22Rv1 (cell line): ENCODE results near the gene ZNF17.

Source experiments
- ZFX ChIP-seq: fragments of 450-650 bp; IDR thresholded peaks from 2 replicates; pipeline ENCODE4 v1.6.1; 2017; ENCODE audit warnings: antibody characterized with exemption, borderline replicate concordance
- TF ChIP-seq, protein P1 (sequence below): fragments of 450-650 bp; IDR thresholded peaks from 2 replicates; pipeline ENCODE4 v1.5.1; 2017; ENCODE audit warnings: mild to moderate bottlenecking

DNA sequence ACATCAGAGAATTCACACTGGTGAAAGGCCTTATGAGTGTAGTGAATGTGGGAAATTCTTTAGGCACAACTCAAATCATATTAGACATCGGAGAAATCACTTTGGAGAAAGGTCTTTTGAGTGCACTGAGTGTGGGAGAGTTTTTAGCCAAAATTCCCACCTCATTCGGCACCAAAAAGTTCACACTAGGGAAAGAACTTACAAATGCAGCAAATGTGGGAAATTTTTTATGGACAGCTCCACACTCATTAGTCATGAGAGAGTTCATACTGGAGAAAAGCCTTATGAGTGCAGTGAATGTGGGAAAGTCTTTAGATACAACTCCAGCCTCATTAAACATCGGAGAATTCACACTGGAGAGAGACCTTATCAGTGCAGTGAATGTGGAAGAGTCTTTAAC lies 10.1 kb downstream of the ZNF17 start:
- TF ChIP-seq, protein P1, sequence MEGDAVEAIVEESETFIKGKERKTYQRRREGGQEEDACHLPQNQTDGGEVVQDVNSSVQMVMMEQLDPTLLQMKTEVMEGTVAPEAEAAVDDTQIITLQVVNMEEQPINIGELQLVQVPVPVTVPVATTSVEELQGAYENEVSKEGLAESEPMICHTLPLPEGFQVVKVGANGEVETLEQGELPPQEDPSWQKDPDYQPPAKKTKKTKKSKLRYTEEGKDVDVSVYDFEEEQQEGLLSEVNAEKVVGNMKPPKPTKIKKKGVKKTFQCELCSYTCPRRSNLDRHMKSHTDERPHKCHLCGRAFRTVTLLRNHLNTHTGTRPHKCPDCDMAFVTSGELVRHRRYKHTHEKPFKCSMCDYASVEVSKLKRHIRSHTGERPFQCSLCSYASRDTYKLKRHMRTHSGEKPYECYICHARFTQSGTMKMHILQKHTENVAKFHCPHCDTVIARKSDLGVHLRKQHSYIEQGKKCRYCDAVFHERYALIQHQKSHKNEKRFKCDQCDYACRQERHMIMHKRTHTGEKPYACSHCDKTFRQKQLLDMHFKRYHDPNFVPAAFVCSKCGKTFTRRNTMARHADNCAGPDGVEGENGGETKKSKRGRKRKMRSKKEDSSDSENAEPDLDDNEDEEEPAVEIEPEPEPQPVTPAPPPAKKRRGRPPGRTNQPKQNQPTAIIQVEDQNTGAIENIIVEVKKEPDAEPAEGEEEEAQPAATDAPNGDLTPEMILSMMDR = no peak
- TF ChIP-seq ZFX = no peak
